Kidney (tissue), 14 donors: Measurements from ENCODE around the gene TSSK6. TPM values are rescaled to one million over a fixed set of nuclear protein-coding genes. Genes with fewer than 3 reads are reported as not detected.

Experiments used
- DNase-seq, 5 donors: peaks; one replicate each; pipeline ENCODE4 v3.0.0-alpha.2; 2013 to 2020
- FAIRE-seq: peaks from 2 replicates; lab custom pipeline; 2012; peaks lifted over from hg19 to GRCh38; lab: Jason Lieb, UNC
- H3K27ac ChIP-seq, 2 donors: one replicate each; pipeline ENCODE4 v1.7.0; 2013; ENCODE audit warnings: low read depth in 2 of 2, low read length in 2 of 2, inconsistent platforms in 1 of 2
- H3K27me3 ChIP-seq: one replicate; pipeline ENCODE4 v1.7.1; 2013; ENCODE audit warnings: low read length, inconsistent platforms; ENCODE audit not compliant: control insufficient read depth, insufficient read depth
- H3K36me3 ChIP-seq, 3 donors: one replicate each; pipeline versions ENCODE4 v1.7.0 to v1.7.1; 2013; ENCODE audit warnings: low read length in 3 of 3, control low read depth in 1 of 3, inconsistent platforms in 1 of 3; ENCODE audit not compliant: insufficient read depth in 3 of 3, control insufficient read depth in 2 of 3
- H3K4me1 ChIP-seq, 3 donors: one replicate each; pipeline versions ENCODE4 v1.7.0 to v1.7.1; 2013; ENCODE audit warnings: low read length in 3 of 3, inconsistent platforms in 1 of 3, low read depth in 1 of 3; ENCODE audit not compliant: control insufficient read depth in 2 of 3, insufficient read depth in 2 of 3
- H3K4me3 ChIP-seq, 3 donors: one replicate each; pipeline versions ENCODE4 v1.7.0 to v1.8.1; 2013; ENCODE audit warnings: low read length in 3 of 3, control low read depth in 1 of 3, inconsistent platforms in 1 of 3
- H3K9ac ChIP-seq, 3 donors: one replicate each; pipeline versions ENCODE4 v1.7.0 to v1.7.1; 2013; ENCODE audit warnings: low read length in 3 of 3, control low read depth in 1 of 3, inconsistent platforms in 1 of 3
- H3K9me3 ChIP-seq, 3 donors: one replicate each; pipeline versions ENCODE4 v1.7.0 to v1.7.1; 2013; ENCODE audit warnings: low read length in 3 of 3, control low read depth in 1 of 3, inconsistent platforms in 1 of 3; ENCODE audit not compliant: control insufficient read depth in 2 of 3, insufficient read depth in 1 of 3
- intact Hi-C: fragments of 100-400 bp; cut with DNase I; formaldehyde crosslinking; loops from one replicate; pipeline ENCODE4 v1.11.1; 2022
- polyA plus RNA-seq: library from polyadenylated mRNA; stranded (reverse); fragments of 350-450 nt; fragmentation: Illumina TruSeq; extraction: RNeasy Lipid Tissue Mini Kit (QIAGEN cat#74804); gene quantifications from one replicate; pipeline ENCODE4 v1.2.3, GENCODE V29; 2014; ENCODE audit warnings: low read depth, low replicate concordance; ENCODE audit not compliant: insufficient read depth
- total RNA-seq: library from RNA; stranded (reverse); fragmentation: NEBNext Ultra II Directional; extraction: Animal tissue kit (Norgen Biotek cat#: 25700); gene quantifications from one replicate; pipeline ENCODE4 v1.2.1, GENCODE V29; 2021
- TF ChIP-seq, protein P1 (sequence below): IDR thresholded peaks from 3 replicates; pipeline ENCODE4 v1.5.1; 2012; ENCODE audit warnings: mild to moderate bottlenecking, moderate library complexity, borderline replicate concordance; ENCODE audit not compliant: insufficient read depth; ENCODE audit errors: extremely low read depth
- donor health status: control.
- donor health status: control.
- donor health status: control.
- donor health status: control.
- donor health status: control.
- donor health status: DM: yes; HTN: yes; CAD: no.
- donor health status: Normal renal cell carcinoma (clear cell type).

Gene TSSK6
- total and polyA plus RNA-seq, 2 donors from 2014 or later, result 1.4 to 3.7 TPM

DNA sequence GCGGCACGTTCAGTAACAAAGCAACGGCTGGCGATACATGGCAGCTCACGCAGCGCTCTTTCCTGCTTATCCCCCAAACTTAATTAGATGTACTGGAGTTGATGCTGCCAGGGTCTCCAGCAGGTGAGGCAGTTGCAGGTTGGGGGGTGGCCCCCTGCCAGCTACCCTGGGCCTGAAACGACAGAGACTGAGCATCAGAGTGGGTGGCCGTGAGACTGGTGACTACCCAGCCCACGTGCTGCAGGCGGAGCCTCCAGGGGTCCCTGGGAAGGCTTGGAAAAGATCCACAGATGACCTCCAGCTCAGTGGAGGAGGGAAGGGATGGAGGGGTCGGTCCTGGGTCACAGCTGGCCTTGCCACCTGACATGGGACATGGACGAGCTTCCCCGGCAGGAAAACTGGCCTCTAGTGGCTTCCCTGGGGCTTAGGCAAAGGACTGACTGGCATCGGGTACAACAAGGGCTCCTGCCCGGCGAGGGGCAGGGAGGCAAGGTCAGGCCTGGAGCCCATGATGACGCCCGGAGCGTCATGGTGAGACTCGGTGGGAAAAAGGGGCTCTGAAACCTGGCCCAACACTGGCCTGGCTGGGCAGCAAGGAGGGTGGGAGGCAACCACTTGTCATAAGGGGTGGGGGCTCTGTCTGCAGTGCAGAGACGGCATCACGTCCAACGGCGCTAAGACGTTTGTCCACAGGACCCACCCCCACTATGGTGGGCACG lies 46.8 kb upstream of the TSSK6 start:
- Histone ChIP-seq H3K36me3 (no peaks in the 10 kb centered on the region), H3K9me3 (no peaks in the 10 kb centered on the region), H3K27ac (no peak overlapping the region), H3K4me3 (no peak overlapping the region), H3K9ac (no peak overlapping the region), H3K4me1 (no peaks in the 10 kb centered on the region), H3K27me3 (no peaks in the 10 kb centered on the region)
- TF ChIP-seq, protein P1, sequence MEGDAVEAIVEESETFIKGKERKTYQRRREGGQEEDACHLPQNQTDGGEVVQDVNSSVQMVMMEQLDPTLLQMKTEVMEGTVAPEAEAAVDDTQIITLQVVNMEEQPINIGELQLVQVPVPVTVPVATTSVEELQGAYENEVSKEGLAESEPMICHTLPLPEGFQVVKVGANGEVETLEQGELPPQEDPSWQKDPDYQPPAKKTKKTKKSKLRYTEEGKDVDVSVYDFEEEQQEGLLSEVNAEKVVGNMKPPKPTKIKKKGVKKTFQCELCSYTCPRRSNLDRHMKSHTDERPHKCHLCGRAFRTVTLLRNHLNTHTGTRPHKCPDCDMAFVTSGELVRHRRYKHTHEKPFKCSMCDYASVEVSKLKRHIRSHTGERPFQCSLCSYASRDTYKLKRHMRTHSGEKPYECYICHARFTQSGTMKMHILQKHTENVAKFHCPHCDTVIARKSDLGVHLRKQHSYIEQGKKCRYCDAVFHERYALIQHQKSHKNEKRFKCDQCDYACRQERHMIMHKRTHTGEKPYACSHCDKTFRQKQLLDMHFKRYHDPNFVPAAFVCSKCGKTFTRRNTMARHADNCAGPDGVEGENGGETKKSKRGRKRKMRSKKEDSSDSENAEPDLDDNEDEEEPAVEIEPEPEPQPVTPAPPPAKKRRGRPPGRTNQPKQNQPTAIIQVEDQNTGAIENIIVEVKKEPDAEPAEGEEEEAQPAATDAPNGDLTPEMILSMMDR, result no peak
- DNase-seq (no peak), FAIRE-seq (no peak)
- intact Hi-C loops, result no loop called here

DNA sequence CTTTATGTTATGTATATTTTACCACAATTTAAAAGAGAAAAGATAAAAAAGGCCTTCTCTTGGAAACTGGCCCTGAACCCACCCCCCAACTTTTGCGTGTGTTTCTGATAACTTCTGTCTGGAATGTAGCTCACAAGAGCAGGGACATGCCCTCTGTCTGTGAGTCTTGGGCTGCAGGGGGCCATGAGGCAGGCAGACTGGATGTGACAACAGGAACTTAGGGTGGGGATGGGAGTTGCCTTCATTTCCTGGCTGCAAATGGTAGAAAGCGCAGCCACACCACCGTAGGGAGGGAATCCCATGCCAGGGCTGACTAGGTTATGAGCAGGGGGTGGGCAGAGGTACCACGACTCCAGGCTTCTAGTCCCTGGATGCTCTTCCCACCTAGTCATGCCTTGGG lies 44.6 kb upstream of the TSSK6 start:
- DNase-seq (no peak), FAIRE-seq (no peak)
- intact Hi-C loops, result no loop called here
- Histone ChIP-seq H3K36me3 (no peaks in the 10 kb centered on the region), H3K9ac (no peak overlapping the region), H3K4me1 (no peaks in the 10 kb centered on the region), H3K9me3 (no peaks in the 10 kb centered on the region), H3K27me3 (no peaks in the 10 kb centered on the region), H3K27ac (no peak overlapping the region), H3K4me3 (no peak overlapping the region)
- TF ChIP-seq, protein P1, result no peak

DNA sequence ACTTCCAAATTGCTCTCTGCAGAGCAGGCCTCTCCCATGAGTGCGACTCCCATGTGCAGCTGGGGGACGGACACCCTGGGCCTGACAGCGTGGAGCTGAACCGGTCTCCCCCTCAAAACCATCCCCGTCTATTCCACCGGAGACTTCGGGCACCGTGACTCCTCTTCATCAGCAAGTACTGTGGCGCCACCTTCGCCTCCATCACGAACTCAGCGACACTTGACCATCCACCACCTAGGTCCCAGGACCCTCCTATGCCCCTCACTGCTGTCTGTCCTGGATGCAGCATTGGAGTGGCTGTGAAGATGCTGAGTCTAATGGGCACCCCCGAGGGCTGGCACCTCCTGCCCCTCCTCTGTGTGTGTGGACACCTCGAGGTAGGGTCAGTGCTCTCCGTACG lies 43.3 kb upstream of the TSSK6 start:
- H3K36me3 ChIP-seq, result no peaks in the 10 kb centered on the region
- H3K27ac ChIP-seq, result no peak overlapping the region
- no peak overlapping the region for H3K9ac ChIP-seq
- no peaks in the 10 kb centered on the region for H3K27me3 ChIP-seq
- H3K4me1 ChIP-seq, result no peaks in the 10 kb centered on the region
- H3K4me3 ChIP-seq, result no peak overlapping the region
- DNase-seq (no peak), FAIRE-seq (no peak)
- no peaks in the 10 kb centered on the region for H3K9me3 ChIP-seq
- TF ChIP-seq, protein P1, result no peak
- intact Hi-C loops, result no loop called here
